Smooth muscle cell (in vitro differentiated cells): ENCODE results near the gene CLBA1. TPM values are rescaled to one million over a fixed set of nuclear protein-coding genes. Genes with fewer than 3 reads are reported as not detected.

Experiments
- DNase-seq: peaks from one replicate; lab custom pipeline; 2025; ENCODE audit not compliant: unreplicated experiment; lab: John Stamatoyannopoulos, UW
- H2AFZ ChIP-seq: fragments of 200-600 bp; sonication (generic); 2 replicates; pipeline ENCODE4 v1.6.0; 2016; ENCODE audit warnings: antibody characterized with exemption, low read depth, mild to moderate bottlenecking
- H3F3A ChIP-seq: fragments of 200-600 bp; sonication (generic); 2 replicates; pipeline ENCODE4 v1.6.0; 2017; ENCODE audit warnings: antibody characterized with exemption, low read depth
- H3K27ac ChIP-seq: fragments of 200-600 bp; sonication (generic); 2 replicates; pipeline ENCODE4 v1.5.1; 2016; ENCODE audit warnings: low read depth, mild to moderate bottlenecking
- H3K27me3 ChIP-seq: fragments of 200-600 bp; sonication (generic); 2 replicates; pipeline ENCODE4 v1.6.1; 2016; ENCODE audit warnings: low read depth, mild to moderate bottlenecking
- H3K36me3 ChIP-seq: fragments of 200-600 bp; sonication (generic); 2 replicates; pipeline ENCODE4 v1.5.1; 2016; ENCODE audit warnings: low read depth
- H3K4me1 ChIP-seq: fragments of 200-600 bp; sonication (generic); 2 replicates; pipeline ENCODE4 v1.5.1; 2016; ENCODE audit warnings: low read depth
- H3K4me2 ChIP-seq: fragments of 200-600 bp; sonication (generic); 2 replicates; pipeline ENCODE4 v1.6.0; 2016; ENCODE audit warnings: mild to moderate bottlenecking
- H3K4me3 ChIP-seq: fragments of 200-600 bp; sonication (generic); 2 replicates; pipeline ENCODE4 v1.5.1; 2016; ENCODE audit warnings: mild to moderate bottlenecking
- H3K79me2 ChIP-seq: fragments of 200-600 bp; sonication (generic); 2 replicates; pipeline ENCODE4 v1.6.0; 2016; ENCODE audit warnings: low read depth, mild to moderate bottlenecking
- H3K9ac ChIP-seq: fragments of 200-600 bp; sonication (generic); 2 replicates; pipeline ENCODE4 v1.6.0; 2016; ENCODE audit warnings: low read depth
- H3K9me3 ChIP-seq: fragments of 200-600 bp; sonication (generic); replicated peaks from 2 replicates; pipeline ENCODE4 v1.5.1; 2016; ENCODE audit warnings: low read depth
- H4K20me1 ChIP-seq: fragments of 200-600 bp; sonication (generic); 2 replicates; pipeline ENCODE4 v1.6.0; 2016; ENCODE audit warnings: low read depth
- CTCF ChIP-seq: fragments of 200-600 bp; sonication (generic); IDR thresholded peaks from 2 replicates; pipeline ENCODE4 v1.5.1; 2017; ENCODE audit warnings: borderline replicate concordance, mild to moderate bottlenecking, antibody characterized with exemption; ENCODE audit not compliant: insufficient read depth, poor library complexity, severe bottlenecking
- WGBS: methylation state at CpG from one replicate; pipeline ENCODE4 v1.1.7; 2016; ENCODE audit warnings: low lambda C conversion rate; 5-methylcytosine and 5-hydroxymethylcytosine counted together
- polyA plus RNA-seq: library from polyadenylated mRNA; unstranded; fragments of >200 nt; fragmentation: Nextera tagmentation; extraction: Ambion mirVana; gene quantifications from 2 replicates; pipeline ENCODE4 v1.2.1, GENCODE V29; 2016
- total RNA-seq: library from RNA; depleted of rRNA; stranded (reverse); fragments of >200 nt; gene quantifications from 2 replicates; pipeline ENCODE4 v1.2.3, GENCODE V29; 2014

CLBA1 gene
- total and polyA plus RNA-seq, 2 experiments from 2014 or later: 5.0 to 8.7 TPM

- no peak overlapping the region for H3K27ac ChIP-seq
- no peak overlapping the region for H3K4me2 ChIP-seq
- H3K4me3 ChIP-seq: no peak overlapping the region
- H3K9ac ChIP-seq: no peak overlapping the region
- H3K79me2 ChIP-seq: no peaks in the 10 kb centered on the region
- H3K9me3 ChIP-seq: no peaks in the 10 kb centered on the region
- H3K36me3 ChIP-seq: no peaks in the 10 kb centered on the region
- peaks cover 4% of the 10 kb centered on the region for H3K4me1 ChIP-seq
- no peak overlapping the region for H2AFZ ChIP-seq
- no peak for TF ChIP-seq CTCF
- DNase-seq: no peak
- no peaks in the 10 kb centered on the region for H4K20me1 ChIP-seq
- H3K27me3 ChIP-seq: peaks cover 5% of the 10 kb centered on the region
- WGBS: 89% methylated on average over 17 of the region's 17 CpGs
- H3F3A ChIP-seq: no peaks in the 10 kb centered on the region
These were observed 57.2 kb downstream of the CLBA1 start for GRCh38 chr14:105042813-105043212.

GRCh38 chr14:105043641-105044040 is 58.1 kb downstream of the CLBA1 start:
- H3K4me1 ChIP-seq: peaks cover 2% of the 10 kb centered on the region
- peaks cover 5% of the 10 kb centered on the region for H3K27me3 ChIP-seq
- no peaks in the 10 kb centered on the region for H3K9me3 ChIP-seq
- H2AFZ ChIP-seq: no peak overlapping the region
- H3K27ac ChIP-seq: no peak overlapping the region
- WGBS: 76% methylated on average over 7 of the region's 7 CpGs
- no peaks in the 10 kb centered on the region for H3K79me2 ChIP-seq
- no peak for DNase-seq
- TF ChIP-seq CTCF: no peak
- no peak overlapping the region for H3K9ac ChIP-seq
- H4K20me1 ChIP-seq: no peaks in the 10 kb centered on the region
- no peak overlapping the region for H3K4me3 ChIP-seq
- H3K4me2 ChIP-seq: no peak overlapping the region
- H3F3A ChIP-seq: no peaks in the 10 kb centered on the region
- no peaks in the 10 kb centered on the region for H3K36me3 ChIP-seq

Other genes starting within 250 kb of the CLBA1 start
- gene SIVA1, start 232.6 kb upstream of the CLBA1 start, total RNA-seq: 78.5 and 155 TPM in 2 replicates
- gene SIVA1, start 232.6 kb upstream of the CLBA1 start, polyA plus RNA-seq: 118 and 133 TPM in 2 replicates
- 93.7 and 99.9 TPM in 2 replicates for gene AKT1, start 190.0 kb upstream of the CLBA1 start, total RNA-seq
- gene AKT1, start 190.0 kb upstream of the CLBA1 start, polyA plus RNA-seq: 179 and 189 TPM in 2 replicates
- 1.6 and 4.2 TPM in 2 replicates for gene ZBTB42, start 184.7 kb upstream of the CLBA1 start, total RNA-seq
- 0.72 and 1.1 TPM in 2 replicates for gene ZBTB42, start 184.7 kb upstream of the CLBA1 start, polyA plus RNA-seq
- 9.8 and 13.7 TPM in 2 replicates for gene CEP170B, start 120.5 kb upstream of the CLBA1 start, total RNA-seq
- 5.9 and 7.9 TPM in 2 replicates for gene CEP170B, start 120.5 kb upstream of the CLBA1 start, polyA plus RNA-seq
- gene PLD4, start 60.9 kb upstream of the CLBA1 start, total RNA-seq: 0.09 TPM in 1 of 2 replicates, not detected in the other
- 0.06 and 2.5 TPM in 2 replicates for gene PLD4, start 60.9 kb upstream of the CLBA1 start, polyA plus RNA-seq
- gene AHNAK2, start 7.4 kb upstream of the CLBA1 start, total RNA-seq: 49.7 and 53.8 TPM in 2 replicates
- gene AHNAK2, start 7.4 kb upstream of the CLBA1 start, polyA plus RNA-seq: 10.3 and 26.8 TPM in 2 replicates
- 15.1 and 16.4 TPM in 2 replicates for gene CDCA4, start 35.3 kb downstream of the CLBA1 start, total RNA-seq
- gene CDCA4, start 35.3 kb downstream of the CLBA1 start, polyA plus RNA-seq: 19.8 and 23.5 TPM in 2 replicates
- gene GPR132, start 79.6 kb downstream of the CLBA1 start, total RNA-seq: 0.18 TPM in 1 of 2 replicates, not detected in the other
- gene GPR132, start 79.6 kb downstream of the CLBA1 start, polyA plus RNA-seq: 0.62 and 1.6 TPM in 2 replicates
- 5.8 and 7.6 TPM in 2 replicates for gene JAG2, start 183.0 kb downstream of the CLBA1 start, total RNA-seq
- gene JAG2, start 183.0 kb downstream of the CLBA1 start, polyA plus RNA-seq: 5.0 and 10.0 TPM in 2 replicates
- 7.9 and 9.5 TPM in 2 replicates for gene NUDT14, start 195.5 kb downstream of the CLBA1 start, total RNA-seq
- 30.7 and 45.6 TPM in 2 replicates for gene NUDT14, start 195.5 kb downstream of the CLBA1 start, polyA plus RNA-seq